ENCODE data around the gene RLF.

The RLF gene

DNA sequence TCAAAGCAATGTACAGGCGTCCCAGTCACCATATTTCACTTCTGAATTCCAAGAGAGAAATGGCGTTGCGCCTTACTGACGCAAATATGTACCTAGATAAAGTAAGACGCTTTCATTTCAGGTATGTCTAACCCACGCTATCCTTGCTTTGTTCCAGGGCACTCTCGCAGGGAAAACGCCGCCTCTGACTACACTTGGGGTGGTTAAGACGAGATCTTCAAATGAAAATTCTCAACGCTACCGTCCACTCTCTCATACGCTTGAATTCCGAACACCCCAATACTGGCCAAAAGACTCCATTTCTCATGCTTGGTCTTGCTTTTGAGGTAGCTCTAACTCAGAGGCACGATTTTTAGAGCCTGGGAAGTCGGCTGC lies 96.1 kb downstream of the RLF start:
- peaks cover 14% of the 10 kb centered on the region; the same call in 1 of the 2 replicates for H3K79me2 ChIP-seq (ENCODE audit: insufficient read depth, low read length)
- peak overlapping the region; percentile 87 for H3K9ac ChIP-seq (ENCODE audit: low read length)
- peak overlapping the region; percentile 83 for H3K27ac ChIP-seq (ENCODE audit: low read depth, low read length, poor library complexity, severe bottlenecking)
- H3K4me1 ChIP-seq (ENCODE audit: insufficient read depth, low read length, severe bottlenecking), result peaks cover 16% of the 10 kb centered on the region
- no peaks in the 10 kb centered on the region for H3K9me3 ChIP-seq (ENCODE audit: low read length)
- H3K27me3 ChIP-seq (ENCODE audit: insufficient read depth, low read length), result no peaks in the 10 kb centered on the region
- H3K36me3 ChIP-seq (ENCODE audit: insufficient read depth, low read length), result peaks cover 24% of the 10 kb centered on the region; the same call in 1 of the 2 replicates
- H3F3A ChIP-seq (ENCODE audit: insufficient read depth, low read length), result no peaks in the 10 kb centered on the region
- peak overlapping the region; percentile 33 for H2AFZ ChIP-seq (ENCODE audit: low read length)
- H3K9me2 ChIP-seq (ENCODE audit: low read depth, low read length), result no peaks in the 10 kb centered on the region
- no peak for TF ChIP-seq CTCF (IDR thresholded peaks at IDR 0.05; ENCODE audit: low read length)
- TF ChIP-seq EZH2 (IDR thresholded peaks at IDR 0.05; ENCODE audit: borderline replicate concordance, low read length), result no peak
- peak overlapping the region; percentile 76 for H3K4me2 ChIP-seq (ENCODE audit: low read length)
- H3K4me3 ChIP-seq (ENCODE audit: low read depth, low read length, poor library complexity, severe bottlenecking), result peak overlapping the region; percentile 99
- no peaks in the 10 kb centered on the region for H4K20me1 ChIP-seq (ENCODE audit: insufficient read depth, low read length)

- Histone ChIP-seq H3F3A (ENCODE audit: insufficient read depth, low read length) (no peaks in the 10 kb centered on the region), H3K4me2 (ENCODE audit: low read length) (peak within 1 kb of the TSS; percentile 76), H2AFZ (ENCODE audit: low read length) (peak within 1 kb of the TSS; percentile 65), H3K4me3 (ENCODE audit: low read depth, low read length, poor library complexity, severe bottlenecking) (peak within 1 kb of the TSS; percentile 99), H3K9me3 (ENCODE audit: low read length) (no peaks in the 10 kb centered on the region), H3K36me3 (ENCODE audit: insufficient read depth, low read length) (peaks cover 28% of the 10 kb centered on the region; the same call in 1 of the 2 replicates), H3K9me2 (ENCODE audit: low read depth, low read length) (no peaks in the 10 kb centered on the region), H3K79me2 (ENCODE audit: insufficient read depth, low read length) (peaks cover 14% of the 10 kb centered on the region; the same call in 1 of the 2 replicates), H3K9ac (ENCODE audit: low read length) (peak within 1 kb of the TSS; percentile 98), H3K27me3 (ENCODE audit: insufficient read depth, low read length) (no peaks in the 10 kb centered on the region), H4K20me1 (ENCODE audit: insufficient read depth, low read length) (no peaks in the 10 kb centered on the region), H3K27ac (ENCODE audit: low read depth, low read length, poor library complexity, severe bottlenecking) (peak within 1 kb of the TSS; percentile 83), H3K4me1 (ENCODE audit: insufficient read depth, low read length, severe bottlenecking) (peaks cover 16% of the 10 kb centered on the region)
- TF ChIP-seq CTCF (IDR thresholded peaks at IDR 0.05; ENCODE audit: low read length) (no peak), EZH2 (IDR thresholded peaks at IDR 0.05; ENCODE audit: borderline replicate concordance, low read length) (no peak)
Measured at GRCh38 chr1:40257688-40258444, 96.7 kb downstream of the RLF start, which contains the start of gene ZMPSTE24. Gene ZMPSTE24, plus strand, starts transcription at chr1:40258236. Its CDS starts 36 bp downstream, at chr1:40258272.

- H3K9me2 ChIP-seq (ENCODE audit: low read depth, low read length), result no peaks in the 10 kb centered on the region
- H3K79me2 ChIP-seq (ENCODE audit: insufficient read depth, low read length), result peaks cover 14% of the 10 kb centered on the region; the same call in 1 of the 2 replicates
- peak overlapping the region; percentile 66 for H3K4me2 ChIP-seq (ENCODE audit: low read length)
- no peaks in the 10 kb centered on the region for H4K20me1 ChIP-seq (ENCODE audit: insufficient read depth, low read length)
- H3K4me3 ChIP-seq (ENCODE audit: low read depth, low read length, poor library complexity, severe bottlenecking), result peak overlapping the region; percentile 99
- H3K27me3 ChIP-seq (ENCODE audit: insufficient read depth, low read length), result no peaks in the 10 kb centered on the region
- H3K27ac ChIP-seq (ENCODE audit: low read depth, low read length, poor library complexity, severe bottlenecking), result peak overlapping the region; percentile 39
- peaks cover 33% of the 10 kb centered on the region; the same call in 1 of the 2 replicates for H3K36me3 ChIP-seq (ENCODE audit: insufficient read depth, low read length)
- no peaks in the 10 kb centered on the region for H3K9me3 ChIP-seq (ENCODE audit: low read length)
- no peaks in the 10 kb centered on the region for H3F3A ChIP-seq (ENCODE audit: insufficient read depth, low read length)
- H3K9ac ChIP-seq (ENCODE audit: low read length), result peak overlapping the region; percentile 98
- no peak for TF ChIP-seq CTCF (IDR thresholded peaks at IDR 0.05; ENCODE audit: low read length)
- TF ChIP-seq EZH2 (IDR thresholded peaks at IDR 0.05; ENCODE audit: borderline replicate concordance, low read length), result no peak
- H2AFZ ChIP-seq (ENCODE audit: low read length), result 0 out of 2 replicates have a peak overlapping the region, but pooled peaks have one; percentile 65
- H3K4me1 ChIP-seq (ENCODE audit: insufficient read depth, low read length, severe bottlenecking), result peaks cover 16% of the 10 kb centered on the region
Measured at GRCh38 chr1:40258445-40258769, 97.2 kb downstream of the RLF start.
